Mucosa of descending colon (tissue), 3 donors: ENCODE measurements around the gene RNF181. TPM values are rescaled to one million over a fixed set of nuclear protein-coding genes. Genes with fewer than 3 reads are reported as not detected.

ENCODE experiments used
- ATAC-seq: fragments of 200-7000 bp; cut with Tn5 transposase; one replicate; pipeline ENCODE4 v1.9.1; 2020; ENCODE audit warnings: mild to moderate bottlenecking, moderate library complexity
- DNase-seq, 3 donors: peaks; one replicate each; pipeline ENCODE4 v3.0.0-alpha.2; 2020
- H3K36me3 ChIP-seq: fragments of 200-600 bp; one replicate; pipeline ENCODE4 v1.8.0; 2021; ENCODE audit warnings: low read depth, mild to moderate bottlenecking
- H3K4me1 ChIP-seq: fragments of 200-600 bp; one replicate; pipeline ENCODE4 v1.8.0; 2021; ENCODE audit warnings: low read depth, mild to moderate bottlenecking
- H3K4me3 ChIP-seq: fragments of 200-600 bp; one replicate; pipeline ENCODE4 v1.8.0; 2021; ENCODE audit warnings: mild to moderate bottlenecking
- H3K9me3 ChIP-seq: fragments of 200-600 bp; one replicate; pipeline ENCODE4 v1.8.0; 2021; ENCODE audit warnings: mild to moderate bottlenecking
- CTCF ChIP-seq: fragments of 200-600 bp; IDR thresholded peaks from one replicate; pipeline ENCODE4 v1.8.0; 2022; ENCODE audit warnings: antibody characterized with exemption, mild to moderate bottlenecking
- intact Hi-C, 2 donors: fragments of 100-400 bp; cut with DNase I in 1 of 2; cut with micrococcal nuclease in 1 of 2; formaldehyde crosslinking; loops; one replicate each; pipeline versions ENCODE4 v1.11.0 to v1.11.1; 2022; cut with DNase I, micrococcal nuclease
- total RNA-seq, 3 donors: library from RNA; stranded (reverse); fragmentation: NEBNext Ultra II Directional in 2 of 3; extraction: Animal tissue kit (Norgen Biotek cat#: 25700) in 2 of 3; gene quantifications; one replicate each; pipeline versions ENCODE4 v1.2.1 to v1.2.4, GENCODE V29; 2021 to 2023
- donor health status: DM: no; HTN: no; CAD: no; lungs with moderate emphysema.
- donor health status: DM: no; HTN: no; CAD: no.
- donor health status: DM: no; HTN: yes; CAD: no.

Gene RNF181
- total RNA-seq, 3 donors from 2014 or later, result 73.7 to 89.5 (median 80.8) TPM

- intact Hi-C loops, result no loop called here
- ATAC-seq (peak; percentile 45), DNase-seq (no peak)
- H3K4me3 ChIP-seq, result no peak overlapping the region
- TF ChIP-seq CTCF, result no peak
- peaks cover 25% of the 10 kb centered on the region for H3K4me1 ChIP-seq
- H3K9me3 ChIP-seq, result no peaks in the 10 kb centered on the region
- H3K36me3 ChIP-seq, result peaks cover 11% of the 10 kb centered on the region
These were observed 25.8 kb downstream of the RNF181 start for GRCh38 chr2:85621338-85621737.

- TF ChIP-seq CTCF, result no peak
- DNase-seq, result no peak
- intact Hi-C loops, result no loop called here
- Histone ChIP-seq H3K36me3 (peaks cover 16% of the 10 kb centered on the region), H3K4me1 (peaks cover 4% of the 10 kb centered on the region), H3K4me3 (no peak overlapping the region), H3K9me3 (no peaks in the 10 kb centered on the region)
- ATAC-seq, result no peak
These were observed 28.4 kb downstream of the RNF181 start for GRCh38 chr2:85623991-85624390.

GRCh38 chr2:85628658-85629057 is 33.1 kb downstream of the RNF181 start:
- TF ChIP-seq CTCF, result no peak
- H3K4me1 ChIP-seq, result no peaks in the 10 kb centered on the region
- H3K36me3 ChIP-seq, result peaks cover 16% of the 10 kb centered on the region
- intact Hi-C loops, result no loop called here
- no peaks in the 10 kb centered on the region for H3K9me3 ChIP-seq
- no peak overlapping the region for H3K4me3 ChIP-seq
- no peak for DNase-seq
- no peak for ATAC-seq

- TF ChIP-seq CTCF, result no peak
- Histone ChIP-seq H3K4me3 (no peak overlapping the region), H3K4me1 (no peaks in the 10 kb centered on the region), H3K36me3 (peaks cover 6% of the 10 kb centered on the region), H3K9me3 (no peaks in the 10 kb centered on the region)
- no peak for DNase-seq
- ATAC-seq, result no peak
- intact Hi-C loops, result no loop called here
These were observed 35.8 kb downstream of the RNF181 start for GRCh38 chr2:85631316-85631715.

- TF ChIP-seq CTCF, result no peak
- Histone ChIP-seq H3K9me3 (no peaks in the 10 kb centered on the region), H3K4me1 (no peaks in the 10 kb centered on the region), H3K36me3 (peaks cover 6% of the 10 kb centered on the region), H3K4me3 (no peak overlapping the region)
- DNase-seq (no peak), ATAC-seq (no peak)
- intact Hi-C loops, result no loop called here
These were observed 39.5 kb downstream of the RNF181 start for GRCh38 chr2:85635011-85635410.

- DNase-seq (no peak), ATAC-seq (no peak)
- Histone ChIP-seq H3K4me1 (no peaks in the 10 kb centered on the region), H3K4me3 (no peak overlapping the region), H3K36me3 (peaks cover 6% of the 10 kb centered on the region), H3K9me3 (no peaks in the 10 kb centered on the region)
- TF ChIP-seq CTCF, result no peak
- intact Hi-C loops, result no loop called here
These were observed 40.1 kb downstream of the RNF181 start for GRCh38 chr2:85635636-85636035.
